Measurements from ENCODE around the gene RSPH10B. TPM values are rescaled to one million over a fixed set of nuclear protein-coding genes. Genes with fewer than 3 reads are reported as not detected.
"Not testable (repeated sequence)": the region's sequence is repeated elsewhere in the genome, so short reads cannot be mapped to it uniquely, and the experiment has no call there.

The RSPH10B gene
- total RNA-seq, 2 donors from 2014 or later: 0.34 TPM; not detected in 1

DNA sequence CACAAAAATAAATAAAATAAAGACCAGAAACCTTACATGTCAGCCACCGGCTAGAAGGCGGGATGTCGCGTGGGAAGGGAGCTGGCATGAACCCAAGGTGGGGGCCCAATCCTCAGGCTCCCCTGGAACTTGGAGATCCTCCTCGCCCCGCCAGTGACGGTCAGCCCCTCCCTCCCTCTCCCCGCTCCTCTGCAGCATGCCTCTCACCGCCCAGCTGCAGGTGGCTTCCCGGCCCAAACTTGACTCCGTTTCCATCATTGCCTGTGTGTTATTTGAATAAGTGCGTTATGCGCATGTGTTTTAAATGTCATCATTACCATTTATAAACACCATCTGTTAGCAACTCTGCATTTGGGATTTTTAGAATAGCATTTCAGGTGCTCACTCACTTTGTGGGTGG lies 7.3 kb downstream of the RSPH10B start:
- no CpG with 5 or more reads among the region's 13 CpGs for WGBS
- H3K4me1 ChIP-seq (replicated peaks); intact Hi-C loops (cut with DNase I); DNase-seq (ENCODE audit: low spot score); H3K36me3 ChIP-seq; H3K9me3 ChIP-seq; H3K27me3 ChIP-seq (replicated peaks; ENCODE audit: insufficient read depth); H3K4me3 ChIP-seq; H3K27ac ChIP-seq: not testable (repeated sequence)

DNA sequence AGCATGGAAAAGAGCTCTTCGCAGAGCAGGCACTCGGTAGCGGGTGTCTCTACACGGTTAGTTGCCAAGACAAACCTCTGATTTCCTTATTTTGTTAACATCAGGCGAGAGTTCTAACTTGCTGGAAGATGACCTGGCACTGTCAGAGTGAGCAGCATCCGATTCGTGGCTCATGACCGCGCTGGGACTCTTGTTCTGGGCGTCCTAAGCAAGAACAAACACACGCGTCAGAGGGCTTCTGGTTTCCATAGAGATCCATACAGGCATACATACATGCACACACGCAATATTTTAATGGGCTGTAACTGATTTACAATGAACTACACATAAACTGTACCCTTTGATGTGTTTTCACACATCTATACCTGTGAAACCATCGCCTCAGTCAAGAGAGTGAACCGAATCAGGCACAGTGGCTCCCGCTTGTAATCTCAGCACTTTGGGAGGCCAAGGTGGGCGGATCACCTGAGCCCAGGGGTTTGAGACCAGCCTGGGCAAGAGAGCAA lies 35.5 kb downstream of the RSPH10B start:
- intact Hi-C loops (cut with DNase I); H3K4me3 ChIP-seq; H3K9me3 ChIP-seq; DNase-seq (ENCODE audit: low spot score); H3K4me1 ChIP-seq (replicated peaks); H3K27ac ChIP-seq; H3K36me3 ChIP-seq; H3K27me3 ChIP-seq (replicated peaks; ENCODE audit: insufficient read depth): not testable (repeated sequence)
- no CpG with 5 or more reads among the region's 17 CpGs for WGBS

DNA sequence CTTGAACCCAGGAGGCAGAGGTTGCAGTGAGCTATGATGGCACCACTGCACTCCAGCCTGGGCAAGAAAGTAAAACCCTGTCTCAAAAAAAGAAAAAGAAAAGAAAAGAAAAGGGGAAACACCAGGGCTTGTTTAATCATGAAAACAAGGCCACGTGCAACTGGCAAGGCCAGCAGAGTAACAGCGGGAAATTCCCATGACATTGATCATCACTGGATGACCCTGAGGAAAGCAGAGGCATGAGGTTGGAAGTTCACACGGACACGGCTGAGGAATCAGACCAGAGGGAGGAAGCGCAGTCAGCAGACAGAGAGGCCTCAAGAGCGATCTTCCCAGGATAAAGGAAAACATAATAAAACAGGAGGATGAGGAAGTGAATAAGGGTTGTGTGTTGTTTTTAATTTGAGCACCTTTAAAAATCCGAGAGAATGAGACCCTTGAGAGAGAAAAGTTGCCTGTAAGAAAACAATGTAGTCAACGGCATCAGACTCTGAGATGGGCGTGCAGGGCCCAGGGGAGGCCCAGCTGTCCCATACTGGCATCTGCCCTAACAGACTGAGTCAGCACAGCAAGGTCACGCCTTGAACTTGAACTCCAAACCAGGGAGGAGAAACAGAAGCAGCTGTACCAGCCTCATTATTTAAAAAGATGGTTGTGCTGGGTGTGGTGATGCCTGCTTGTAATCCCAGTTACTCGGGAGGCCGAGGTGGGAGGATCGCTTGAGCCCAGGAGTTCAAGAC lies 38.4 kb downstream of the RSPH10B start:
- 53% methylated on average over 6 of the region's 13 CpGs for WGBS
- H3K27ac ChIP-seq; H3K4me3 ChIP-seq; DNase-seq (ENCODE audit: low spot score); H3K36me3 ChIP-seq; H3K9me3 ChIP-seq; H3K4me1 ChIP-seq (replicated peaks); H3K27me3 ChIP-seq (replicated peaks; ENCODE audit: insufficient read depth); intact Hi-C loops (cut with DNase I): not testable (repeated sequence)

DNA sequence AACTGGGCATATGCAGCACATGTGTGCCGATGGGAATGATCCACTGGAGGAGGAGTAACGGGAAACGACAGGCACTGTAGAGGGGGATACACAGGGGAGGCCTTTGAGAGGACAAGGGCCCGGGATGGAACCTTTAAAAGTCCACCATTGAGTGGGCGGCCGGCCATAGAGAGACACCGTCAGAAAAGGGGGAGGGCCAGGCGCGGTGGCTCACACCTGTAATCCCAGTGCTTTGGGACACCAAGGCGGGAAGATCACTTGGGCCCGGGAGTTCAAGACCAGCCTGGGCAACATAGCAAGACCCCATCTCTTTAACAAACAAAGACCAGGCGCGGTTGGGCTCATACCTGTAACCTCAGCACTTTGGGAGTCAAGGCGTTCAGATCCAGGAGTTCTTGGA lies 39.2 kb downstream of the RSPH10B start:
- H3K4me3 ChIP-seq; H3K27me3 ChIP-seq (replicated peaks; ENCODE audit: insufficient read depth); intact Hi-C loops (cut with DNase I); H3K36me3 ChIP-seq; H3K27ac ChIP-seq; H3K4me1 ChIP-seq (replicated peaks); DNase-seq (ENCODE audit: low spot score); H3K9me3 ChIP-seq: not testable (repeated sequence)
- WGBS: 97% methylated on average over 14 of the region's 14 CpGs

DNA sequence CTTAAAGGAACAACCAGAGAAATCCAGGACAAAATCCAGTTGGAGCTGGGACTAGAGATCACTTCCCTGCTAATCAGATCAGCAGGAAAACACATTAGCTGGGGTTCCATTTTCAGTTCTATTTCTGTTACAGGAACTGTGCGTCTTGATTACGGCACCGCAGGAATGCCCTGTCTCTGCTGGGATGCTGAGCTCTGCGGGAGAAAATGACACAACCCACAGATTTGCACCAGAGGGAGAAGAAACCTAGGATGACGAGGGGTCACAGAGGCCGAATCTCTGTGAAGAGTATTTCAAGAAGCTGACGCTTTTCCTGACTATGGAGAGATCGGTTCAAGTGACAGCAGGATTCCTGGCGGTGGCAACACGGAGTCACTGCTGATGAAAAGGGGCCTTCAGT lies 40.2 kb downstream of the RSPH10B start:
- H3K36me3 ChIP-seq; H3K27me3 ChIP-seq (replicated peaks; ENCODE audit: insufficient read depth); H3K9me3 ChIP-seq; DNase-seq (ENCODE audit: low spot score); H3K4me3 ChIP-seq; H3K27ac ChIP-seq; intact Hi-C loops (cut with DNase I); H3K4me1 ChIP-seq (replicated peaks): not testable (repeated sequence)
- no CpG with 5 or more reads among the region's 10 CpGs for WGBS

DNA sequence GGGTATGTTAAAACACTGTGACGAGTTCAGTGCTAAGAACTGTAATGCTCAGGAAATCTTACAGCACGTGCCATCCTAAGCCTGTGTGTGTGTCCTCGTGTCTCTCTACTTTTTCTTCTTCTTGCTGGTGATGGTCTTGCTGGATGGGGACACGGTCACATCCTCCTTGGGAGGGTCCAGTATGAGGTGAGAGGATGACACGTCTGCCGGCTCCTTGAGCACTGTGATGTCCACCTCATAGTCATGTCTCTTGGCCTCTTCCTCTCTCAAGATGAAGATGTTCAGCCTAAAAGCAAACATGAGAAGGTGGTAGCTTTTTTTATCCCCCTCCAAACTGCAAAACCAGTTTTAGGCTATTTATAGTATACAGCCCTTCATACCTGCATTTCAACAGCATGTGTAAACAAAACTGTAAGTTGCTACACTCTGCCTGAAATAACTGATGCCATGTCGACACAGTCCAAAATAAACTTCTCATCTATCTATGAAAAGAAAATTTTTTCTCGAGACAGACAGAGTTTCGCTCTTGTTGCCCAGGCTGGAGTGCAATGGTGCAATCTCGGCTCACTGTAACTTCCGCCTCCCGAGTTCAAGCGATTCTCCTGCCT lies 44.1 kb downstream of the RSPH10B start:
- H3K4me1 ChIP-seq (replicated peaks); H3K27me3 ChIP-seq (replicated peaks; ENCODE audit: insufficient read depth); H3K27ac ChIP-seq; H3K9me3 ChIP-seq; H3K4me3 ChIP-seq; DNase-seq (ENCODE audit: low spot score); H3K36me3 ChIP-seq; intact Hi-C loops (cut with DNase I): not testable (repeated sequence)
- WGBS: no CpG with 5 or more reads among the region's 13 CpGs

DNA sequence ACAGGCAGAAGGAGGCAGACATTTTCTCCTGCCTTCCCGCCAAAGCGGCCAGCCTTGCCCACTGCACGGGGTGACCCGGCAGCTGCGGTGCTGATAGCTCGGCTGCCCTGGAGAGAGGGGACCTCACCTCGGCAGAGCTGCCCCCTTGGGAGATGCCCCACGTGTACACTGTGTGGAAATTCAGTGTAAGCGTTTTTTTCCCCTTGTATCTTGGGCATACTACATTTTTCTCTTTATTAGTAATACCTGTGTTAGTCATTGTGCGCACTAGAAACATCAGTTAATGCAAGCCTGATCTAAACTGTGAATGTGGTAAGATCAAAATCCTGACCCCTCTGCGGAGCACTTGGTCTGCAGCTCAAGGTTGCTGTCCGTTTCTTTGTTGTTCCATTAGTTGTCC lies 45.9 kb downstream of the RSPH10B start:
- H3K27ac ChIP-seq; H3K4me3 ChIP-seq; H3K36me3 ChIP-seq; DNase-seq (ENCODE audit: low spot score); intact Hi-C loops (cut with DNase I); H3K9me3 ChIP-seq; H3K4me1 ChIP-seq (replicated peaks); H3K27me3 ChIP-seq (replicated peaks; ENCODE audit: insufficient read depth): not testable (repeated sequence)
- WGBS: no CpG with 5 or more reads among the region's 12 CpGs

DNA sequence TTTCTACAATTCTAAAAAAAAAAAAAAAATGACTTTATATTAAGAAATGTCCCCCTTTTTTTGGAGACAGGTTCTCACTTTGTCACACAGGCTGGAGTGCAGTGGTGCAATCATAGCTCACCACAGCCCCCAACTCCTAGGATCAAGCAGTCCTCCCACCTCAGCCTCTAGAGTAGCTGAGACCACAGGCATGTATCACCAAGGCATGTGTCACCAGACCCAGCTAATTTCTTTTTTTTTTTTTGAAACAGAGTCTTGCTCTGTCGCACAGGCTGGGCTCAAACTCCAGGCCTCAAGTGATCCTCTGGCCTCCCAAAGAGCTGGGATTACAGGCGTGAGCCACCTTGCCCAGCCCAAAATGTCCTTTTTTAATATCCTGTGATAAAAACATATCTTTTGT lies 46.3 kb downstream of the RSPH10B start:
- WGBS: 100% methylated on average over 2 of the region's 2 CpGs
- H3K27ac ChIP-seq; H3K4me3 ChIP-seq; H3K9me3 ChIP-seq; DNase-seq (ENCODE audit: low spot score); H3K4me1 ChIP-seq (replicated peaks); H3K36me3 ChIP-seq; intact Hi-C loops (cut with DNase I); H3K27me3 ChIP-seq (replicated peaks; ENCODE audit: insufficient read depth): not testable (repeated sequence)

DNA sequence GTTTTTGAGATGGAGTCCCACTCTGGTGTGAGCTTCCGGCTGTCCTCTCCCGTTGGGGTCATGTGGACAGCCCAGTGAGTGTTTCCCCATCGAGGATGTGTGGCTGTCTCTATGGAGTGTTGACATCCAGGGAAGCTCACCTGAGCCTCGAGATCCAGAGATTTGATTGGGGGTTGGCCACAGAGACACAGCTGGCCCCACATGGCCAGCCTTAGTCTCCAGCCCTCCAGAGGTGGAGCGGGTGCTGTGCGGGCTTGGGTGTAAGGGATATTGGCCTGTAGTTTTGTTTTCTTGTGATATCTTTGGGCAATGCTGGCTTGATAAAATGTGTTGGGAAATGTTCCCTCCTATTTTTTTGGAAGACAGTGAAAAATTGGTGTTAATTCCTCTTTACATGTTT lies 54.0 kb downstream of the RSPH10B start:
- DNase-seq (ENCODE audit: low spot score); H3K27ac ChIP-seq; H3K36me3 ChIP-seq; H3K9me3 ChIP-seq; intact Hi-C loops (cut with DNase I); H3K4me1 ChIP-seq (replicated peaks); H3K27me3 ChIP-seq (replicated peaks; ENCODE audit: insufficient read depth); H3K4me3 ChIP-seq: not testable (repeated sequence)
- 88% methylated on average over 4 of the region's 6 CpGs for WGBS

DNA sequence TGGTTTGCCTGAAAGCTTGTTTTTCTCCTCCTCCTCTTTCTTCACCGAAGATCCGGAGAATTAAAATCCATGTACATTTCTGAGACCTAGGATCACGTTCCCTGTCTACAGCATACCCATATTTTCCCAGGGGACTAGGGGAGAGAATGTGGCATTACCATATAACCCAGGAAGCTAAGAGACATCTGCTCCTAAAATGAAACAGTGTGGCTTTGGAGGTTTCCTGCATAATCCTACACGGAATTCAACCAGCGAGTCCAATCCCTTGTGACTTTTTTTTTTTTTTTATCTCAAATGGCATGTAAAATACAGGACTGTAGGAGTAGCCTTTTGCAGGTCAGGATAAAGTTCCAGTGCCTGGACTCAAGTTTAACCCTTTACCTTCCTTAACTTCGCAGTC lies 61.7 kb downstream of the RSPH10B start:
- 92% methylated on average over 6 of the region's 6 CpGs for WGBS
- not testable (repeated sequence) for H3K9me3 ChIP-seq

DNA sequence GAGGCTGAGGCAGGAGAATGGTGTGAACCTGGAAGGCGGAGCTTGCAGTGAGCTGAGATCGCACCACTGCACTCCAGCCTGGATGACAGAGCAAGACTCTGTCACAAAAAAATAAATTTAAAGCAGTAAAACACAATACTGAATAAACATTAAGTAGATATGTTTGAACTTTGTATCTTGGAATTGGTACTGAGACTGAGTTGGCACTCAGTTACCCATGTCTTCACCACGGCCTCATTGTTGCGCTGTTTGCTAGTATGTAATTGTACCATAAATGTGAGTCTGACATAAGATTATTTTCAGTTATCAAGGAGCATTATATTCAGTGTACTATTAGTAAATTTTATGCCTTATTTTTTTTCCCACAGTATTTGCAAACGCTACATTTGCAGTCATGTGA lies 65.8 kb downstream of the RSPH10B start:
- DNase-seq (ENCODE audit: low spot score); H3K4me1 ChIP-seq (replicated peaks); H3K27me3 ChIP-seq (replicated peaks; ENCODE audit: insufficient read depth); intact Hi-C loops (cut with DNase I); H3K36me3 ChIP-seq; H3K4me3 ChIP-seq; H3K27ac ChIP-seq; H3K9me3 ChIP-seq: not testable (repeated sequence)
- 85% methylated on average over 5 of the region's 5 CpGs for whole genome bisulfite sequencing

More for the DNA sequence above, 61.7 kb downstream of the RSPH10B start:
- DNase-seq (ENCODE audit: low spot score); H3K4me3 ChIP-seq; H3K36me3 ChIP-seq; intact Hi-C loops (cut with DNase I); H3K27me3 ChIP-seq (replicated peaks; ENCODE audit: insufficient read depth); H3K4me1 ChIP-seq (replicated peaks); H3K27ac ChIP-seq: not testable (repeated sequence)

DNA sequence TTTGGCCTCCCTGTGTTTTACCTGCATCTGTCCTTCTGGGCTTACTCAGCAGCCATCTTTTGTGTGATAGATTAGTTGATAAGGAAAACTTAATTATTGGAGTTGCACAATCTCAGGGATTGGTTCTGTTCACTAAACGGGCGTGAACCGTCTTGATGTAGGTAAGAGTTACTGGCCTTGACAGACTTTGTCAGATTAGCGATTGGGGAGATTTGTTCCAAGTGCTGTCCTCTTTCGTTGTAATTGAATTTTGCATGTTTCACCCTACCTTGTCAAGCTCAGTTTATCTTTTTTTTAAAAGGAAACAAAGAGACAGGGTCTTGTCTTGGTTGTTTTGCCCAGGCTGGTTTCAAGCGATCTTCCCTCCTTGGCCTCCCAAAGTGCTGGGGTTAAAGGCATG lies 67.5 kb downstream of the RSPH10B start:
- H3K9me3 ChIP-seq; H3K27me3 ChIP-seq (replicated peaks; ENCODE audit: insufficient read depth); H3K4me3 ChIP-seq; DNase-seq (ENCODE audit: low spot score); H3K36me3 ChIP-seq; intact Hi-C loops (cut with DNase I); H3K4me1 ChIP-seq (replicated peaks); H3K27ac ChIP-seq: not testable (repeated sequence)
- WGBS: 56% methylated on average over 6 of the region's 6 CpGs

Data from prostate gland (tissue), 2 donors.